22Rv1 (cell line): ENCODE data around the gene CATSPER1.

ENCODE experiments used
- H3K27ac ChIP-seq: fragments of 450-650 bp; 2 replicates; pipeline ENCODE4 v1.5.1; 2017
- CTCF ChIP-seq: fragments of 450-650 bp; IDR thresholded peaks from 2 replicates; pipeline ENCODE4 v1.5.1; 2017; ENCODE audit warnings: mild to moderate bottlenecking
- ZFX ChIP-seq: fragments of 450-650 bp; IDR thresholded peaks from 2 replicates; pipeline ENCODE4 v1.6.1; 2017; ENCODE audit warnings: antibody characterized with exemption, borderline replicate concordance

The CATSPER1 gene

GRCh38 chr11:65981972-65982823 is 44.1 kb downstream of the CATSPER1 start:
- TF ChIP-seq ZFX (no peak), CTCF (no peak)
- no peak overlapping the region for H3K27ac ChIP-seq

- H3K27ac ChIP-seq = no peak overlapping the region
- no peak for TF ChIP-seq ZFX
Measured at GRCh38 chr11:65981101-65981740, 45.1 kb downstream of the CATSPER1 start.

- H3K27ac ChIP-seq = no peak overlapping the region
- TF ChIP-seq ZFX = no peak
- no peak for TF ChIP-seq CTCF
Measured at GRCh38 chr11:65979261-65979759, 47.0 kb downstream of the CATSPER1 start.

- TF ChIP-seq CTCF (no peak), ZFX (no peak)
- no peak overlapping the region for H3K27ac ChIP-seq
Measured at GRCh38 chr11:65978391-65979238, 47.7 kb downstream of the CATSPER1 start.

- no peak for TF ChIP-seq ZFX
- TF ChIP-seq CTCF = no peak
- no peak overlapping the region for H3K27ac ChIP-seq
Measured at GRCh38 chr11:65977621-65978390, 48.5 kb downstream of the CATSPER1 start.

- H3K27ac ChIP-seq = no peak overlapping the region
- TF ChIP-seq CTCF (no peak), ZFX (no peak)
Measured at GRCh38 chr11:65976216-65977176, 49.8 kb downstream of the CATSPER1 start.
